ENCODE measurements around the gene CADPS2.

Gene CADPS2

GRCh38 chr7:122632238-122632637, 254.0 kb downstream of the CADPS2 start:
- no peaks in the 10 kb centered on the region for H3K36me3 ChIP-seq (ENCODE audit: insufficient read depth, low read length)
- no peaks in the 10 kb centered on the region for H3K9me2 ChIP-seq (ENCODE audit: low read depth, low read length)
- no peaks in the 10 kb centered on the region for H4K20me1 ChIP-seq (ENCODE audit: insufficient read depth, low read length)
- H3K9ac ChIP-seq (ENCODE audit: low read length): no peak overlapping the region
- no peak overlapping the region for H3K4me2 ChIP-seq (ENCODE audit: low read length)
- TF ChIP-seq EZH2 (IDR thresholded peaks at IDR 0.05; ENCODE audit: borderline replicate concordance, low read length) (no peak), CTCF (IDR thresholded peaks at IDR 0.05; ENCODE audit: low read length) (no peak)
- no peak overlapping the region for H3K4me3 ChIP-seq (ENCODE audit: low read depth, low read length, poor library complexity, severe bottlenecking)
- no peaks in the 10 kb centered on the region for H3K79me2 ChIP-seq (ENCODE audit: insufficient read depth, low read length)
- no peak overlapping the region for H2AFZ ChIP-seq (ENCODE audit: low read length)
- no peaks in the 10 kb centered on the region for H3K9me3 ChIP-seq (ENCODE audit: low read length)
- no peaks in the 10 kb centered on the region for H3K27me3 ChIP-seq (ENCODE audit: insufficient read depth, low read length)
- H3K4me1 ChIP-seq (ENCODE audit: insufficient read depth, low read length, severe bottlenecking): no peaks in the 10 kb centered on the region
- no peak overlapping the region for H3K27ac ChIP-seq (ENCODE audit: low read depth, low read length, poor library complexity, severe bottlenecking)
- H3F3A ChIP-seq (ENCODE audit: insufficient read depth, low read length): no peaks in the 10 kb centered on the region

DNA sequence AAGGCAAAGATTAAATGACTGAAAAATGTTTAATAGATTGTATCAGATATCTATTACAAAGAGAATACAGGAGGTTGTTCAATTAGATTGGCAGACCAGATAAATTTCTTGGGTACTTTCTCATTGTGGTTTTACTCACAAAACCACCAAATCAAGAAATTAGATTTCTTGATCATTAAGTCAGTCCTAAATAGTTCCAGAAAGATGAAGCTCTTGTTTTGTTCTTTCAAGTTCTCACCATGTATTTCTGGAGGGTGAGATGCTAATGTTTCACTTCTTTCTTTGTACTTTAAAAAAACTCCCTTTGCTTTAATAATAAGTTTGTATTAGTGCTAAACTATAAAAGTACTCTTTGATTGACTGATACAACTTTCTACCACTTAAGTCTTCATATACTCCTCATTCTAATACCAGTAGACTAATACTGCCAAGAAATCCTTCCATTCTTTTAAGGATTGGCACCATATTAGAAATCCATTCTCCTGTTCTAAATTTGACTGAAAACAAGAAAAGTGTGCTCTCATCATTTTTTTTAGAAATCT, 256.8 kb downstream of the CADPS2 start:
- H4K20me1 ChIP-seq (ENCODE audit: insufficient read depth, low read length): no peaks in the 10 kb centered on the region
- no peaks in the 10 kb centered on the region for H3K9me3 ChIP-seq (ENCODE audit: low read length)
- H3K79me2 ChIP-seq (ENCODE audit: insufficient read depth, low read length): no peaks in the 10 kb centered on the region
- no peak overlapping the region for H3K27ac ChIP-seq (ENCODE audit: low read depth, low read length, poor library complexity, severe bottlenecking)
- TF ChIP-seq EZH2 (IDR thresholded peaks at IDR 0.05; ENCODE audit: borderline replicate concordance, low read length) (no peak), CTCF (IDR thresholded peaks at IDR 0.05; ENCODE audit: low read length) (no peak)
- H3K4me1 ChIP-seq (ENCODE audit: insufficient read depth, low read length, severe bottlenecking): no peaks in the 10 kb centered on the region
- no peak overlapping the region for H2AFZ ChIP-seq (ENCODE audit: low read length)
- H3F3A ChIP-seq (ENCODE audit: insufficient read depth, low read length): no peaks in the 10 kb centered on the region
- no peaks in the 10 kb centered on the region for H3K36me3 ChIP-seq (ENCODE audit: insufficient read depth, low read length)
- H3K27me3 ChIP-seq (ENCODE audit: insufficient read depth, low read length): no peaks in the 10 kb centered on the region
- no peak overlapping the region for H3K4me2 ChIP-seq (ENCODE audit: low read length)
- no peaks in the 10 kb centered on the region for H3K9me2 ChIP-seq (ENCODE audit: low read depth, low read length)
- H3K9ac ChIP-seq (ENCODE audit: low read length): no peak overlapping the region
- no peak overlapping the region for H3K4me3 ChIP-seq (ENCODE audit: low read depth, low read length, poor library complexity, severe bottlenecking)

GRCh38 chr7:122628651-122629411, 257.4 kb downstream of the CADPS2 start:
- no peak for TF ChIP-seq CTCF (IDR thresholded peaks at IDR 0.05; ENCODE audit: low read length)
- no peak for TF ChIP-seq EZH2 (IDR thresholded peaks at IDR 0.05; ENCODE audit: borderline replicate concordance, low read length)
- H2AFZ ChIP-seq (ENCODE audit: low read length): no peak overlapping the region
- H3K36me3 ChIP-seq (ENCODE audit: insufficient read depth, low read length): no peaks in the 10 kb centered on the region
- H3K4me1 ChIP-seq (ENCODE audit: insufficient read depth, low read length, severe bottlenecking): no peaks in the 10 kb centered on the region
- H3K4me3 ChIP-seq (ENCODE audit: low read depth, low read length, poor library complexity, severe bottlenecking): no peak overlapping the region
- H3K27me3 ChIP-seq (ENCODE audit: insufficient read depth, low read length): no peaks in the 10 kb centered on the region
- no peaks in the 10 kb centered on the region for H3K9me2 ChIP-seq (ENCODE audit: low read depth, low read length)
- no peaks in the 10 kb centered on the region for H3K9me3 ChIP-seq (ENCODE audit: low read length)
- H3K79me2 ChIP-seq (ENCODE audit: insufficient read depth, low read length): no peaks in the 10 kb centered on the region
- no peaks in the 10 kb centered on the region for H3F3A ChIP-seq (ENCODE audit: insufficient read depth, low read length)
- no peaks in the 10 kb centered on the region for H4K20me1 ChIP-seq (ENCODE audit: insufficient read depth, low read length)
- H3K4me2 ChIP-seq (ENCODE audit: low read length): no peak overlapping the region
- no peak overlapping the region for H3K9ac ChIP-seq (ENCODE audit: low read length)
- H3K27ac ChIP-seq (ENCODE audit: low read depth, low read length, poor library complexity, severe bottlenecking): no peak overlapping the region
